Heart left ventricle (tissue), 13 donors: ENCODE measurements around the gene NUSAP1.

Source experiments
- POLR2A ChIP-seq, 2 donors: fragments of 450-650 bp; IDR thresholded peaks; one replicate each; pipeline ENCODE4 v1.6.1; 2017; ENCODE audit warnings: antibody characterized with exemption in 2 of 2, mild to moderate bottlenecking in 2 of 2, moderate library complexity in 2 of 2
- TF ChIP-seq, protein P1 (sequence below), 12 donors: fragments of 200-600 bp; sonication (generic) in 4 of 12; IDR thresholded peaks; one replicate each; pipeline versions ENCODE4 v1.5.0 to v1.8.0; 2018 to 2022; ENCODE audit warnings: antibody characterized with exemption in 12 of 12, mild to moderate bottlenecking in 5 of 12
- donor health status: ischemic (EF 13 %, LVEDD 7.1; RV severe dilation, severe dysfunction).
- donor health status: DM: no; HTN: yes; CAD: no.
- donor health status: DM: no; HTN: no; CAD: no.
- donor health status: ischemic (EF 25% LVEDD 6.9; RV normal size, moderate dysfunction).
- donor health status: ischemic (EF 25% LVEDD 5.7; RV mildly dilated, moderate dysfunction).
- donor health status: ischemic (EF 35%, LVEDD 5.7; RV mildly dilated, moderate dysfunction).
- donor health status: nonischemic (EF 11% LVEDD 7.7; RV severe dilation, severe dysfunction).
- donor health status: DM: yes; HTN: yes; CAD: no.
- donor health status: PGD.
- donor health status: ischemic (EF 29% LVEDD 5.4; RV normal size, mild dysfunction).
- donor health status: nonischemic (EF 23%, LVEDD 6.1; RV moderate dilation, normal function).

GRCh38 chr15:41292521-41292920, 40.2 kb upstream of the NUSAP1 start:
- TF ChIP-seq, protein P1, sequence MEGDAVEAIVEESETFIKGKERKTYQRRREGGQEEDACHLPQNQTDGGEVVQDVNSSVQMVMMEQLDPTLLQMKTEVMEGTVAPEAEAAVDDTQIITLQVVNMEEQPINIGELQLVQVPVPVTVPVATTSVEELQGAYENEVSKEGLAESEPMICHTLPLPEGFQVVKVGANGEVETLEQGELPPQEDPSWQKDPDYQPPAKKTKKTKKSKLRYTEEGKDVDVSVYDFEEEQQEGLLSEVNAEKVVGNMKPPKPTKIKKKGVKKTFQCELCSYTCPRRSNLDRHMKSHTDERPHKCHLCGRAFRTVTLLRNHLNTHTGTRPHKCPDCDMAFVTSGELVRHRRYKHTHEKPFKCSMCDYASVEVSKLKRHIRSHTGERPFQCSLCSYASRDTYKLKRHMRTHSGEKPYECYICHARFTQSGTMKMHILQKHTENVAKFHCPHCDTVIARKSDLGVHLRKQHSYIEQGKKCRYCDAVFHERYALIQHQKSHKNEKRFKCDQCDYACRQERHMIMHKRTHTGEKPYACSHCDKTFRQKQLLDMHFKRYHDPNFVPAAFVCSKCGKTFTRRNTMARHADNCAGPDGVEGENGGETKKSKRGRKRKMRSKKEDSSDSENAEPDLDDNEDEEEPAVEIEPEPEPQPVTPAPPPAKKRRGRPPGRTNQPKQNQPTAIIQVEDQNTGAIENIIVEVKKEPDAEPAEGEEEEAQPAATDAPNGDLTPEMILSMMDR (IDR thresholded peaks at IDR 0.05): no peak
- TF ChIP-seq POLR2A (IDR thresholded peaks at IDR 0.05): no peak
